Gastrocnemius medialis (tissue), 4 donors: ENCODE data around the gene CHST8. TPM values are rescaled to one million over a fixed set of nuclear protein-coding genes. Genes with fewer than 3 reads are reported as not detected.

Experiments used
- ATAC-seq, 2 donors: fragments of 150-250 bp; one replicate each; pipeline ENCODE4 v1.9.1; 2016
- DNase-seq, 2 donors: peaks; one replicate each; pipeline ENCODE4 v3.0.0-alpha.2; 2019
- H3K27ac ChIP-seq, 4 donors: fragments of 200-600 bp; sonication (generic); 1 replicate in 1 of 4; 2 replicates in 3 of 4; pipeline ENCODE4 v1.5.1; 2016 to 2018; ENCODE audit warnings: mild to moderate bottlenecking in 2 of 4, moderate library complexity in 1 of 4
- H3K27me3 ChIP-seq, 3 donors: fragments of 200-600 bp; sonication (generic) in 2 of 3; 1 replicate in 1 of 3; 2 replicates in 2 of 3; pipeline versions ENCODE4 v1.5.1 to v1.6.0; 2016 to 2019; ENCODE audit warnings: mild to moderate bottlenecking in 1 of 3, moderate library complexity in 1 of 3
- H3K36me3 ChIP-seq, 2 donors: fragments of 200-600 bp; sonication (generic) in 1 of 2; one replicate each; pipeline ENCODE4 v1.5.1; 2017 to 2018
- H3K4me1 ChIP-seq, 2 donors: fragments of 200-600 bp; sonication (generic) in 1 of 2; one replicate each; pipeline ENCODE4 v1.5.1; 2016 to 2017; ENCODE audit warnings: mild to moderate bottlenecking in 2 of 2
- H3K4me3 ChIP-seq, 4 donors: fragments of 200-600 bp; sonication (generic) in 3 of 4; 1 replicate in 1 of 4; 2 replicates in 3 of 4; pipeline ENCODE4 v1.5.1; 2016 to 2019; ENCODE audit warnings: mild to moderate bottlenecking in 2 of 4
- H3K9me3 ChIP-seq, 3 donors: fragments of 200-600 bp; sonication (generic) in 2 of 3; 1 replicate in 1 of 3; 2 replicates in 2 of 3; pipeline ENCODE4 v1.5.1; 2016 to 2019
- CTCF ChIP-seq, 5 experiments: fragments of 450-650 bp in 3 of 5; fragments of 200-600 bp in 2 of 5; sonication (generic) in 2 of 5; IDR thresholded peaks in 4 of 5; conservative IDR thresholded peaks in 1 of 5; 1 replicate in 4 of 5; 2 replicates in 1 of 5; pipeline ENCODE4 v1.5.1; 2016 to 2019; ENCODE audit warnings: antibody characterized with exemption in 5 of 5, mild to moderate bottlenecking in 3 of 5, moderate library complexity in 3 of 5
- POLR2A ChIP-seq, 2 donors: fragments of 450-650 bp; IDR thresholded peaks; one replicate each; pipeline ENCODE4 v1.6.1; 2017; ENCODE audit warnings: antibody characterized with exemption in 2 of 2, mild to moderate bottlenecking in 2 of 2, moderate library complexity in 2 of 2
- in situ Hi-C, 4 donors: fragments of 200-750 bp; cut with MboI; loops; one replicate each; pipeline versions ENCODE4 v1.15.0 to v1.8.0; 2017; ENCODE audit warnings: low sequenced_read_pairs in 4 of 4
- intact Hi-C: fragments of 100-400 bp; cut with DNase I; formaldehyde crosslinking; loops from one replicate; pipeline ENCODE4 v1.15.1; 2023; ENCODE audit warnings: low total_unique reads
- total RNA-seq, 4 donors: library from RNA; depleted of rRNA; stranded (reverse); fragments of >200 nt; gene quantifications; one replicate each; pipeline versions ENCODE4 v1.1.0 to v1.2.3, GENCODE V29; 2016

The CHST8 gene
- total RNA-seq, 4 donors from 2014 or later: 0.29 to 0.46 TPM; not detected in 2

- Histone ChIP-seq H3K4me3 (no peak overlapping the region), H3K27ac (no peak overlapping the region), H3K27me3 (peaks cover 0 to 7% (median 7%) of the 10 kb centered on the region in 3 donors), H3K36me3 (no peaks in the 10 kb centered on the region), H3K4me1 (no peaks in the 10 kb centered on the region), H3K9me3 (no peaks in the 10 kb centered on the region)
- no peak for TF ChIP-seq POLR2A (IDR thresholded peaks at IDR 0.05)
- TF ChIP-seq CTCF (IDR thresholded peaks at IDR 0.05 in 4 of 5, conservative IDR thresholded peaks at IDR 0.05 in 1 of 5): no peak
- no peak for ATAC-seq
- DNase-seq: no peak
- in situ Hi-C loops (no loop called here), intact Hi-C loops (no loop called here)
These were observed 103.8 kb downstream of the CHST8 start for GRCh38 chr19:33725567-33725966.

- H3K4me3 ChIP-seq: no peak overlapping the region
- peaks cover 0 to 7% (median 7%) of the 10 kb centered on the region in 3 donors for H3K27me3 ChIP-seq
- H3K4me1 ChIP-seq: no peaks in the 10 kb centered on the region
- no peak overlapping the region for H3K27ac ChIP-seq
- ATAC-seq (no peak), DNase-seq (no peak)
- in situ Hi-C loops: no loop called here
- TF ChIP-seq POLR2A (IDR thresholded peaks at IDR 0.05): no peak
- TF ChIP-seq CTCF (IDR thresholded peaks at IDR 0.05 in 4 of 5, conservative IDR thresholded peaks at IDR 0.05 in 1 of 5): no peak
- intact Hi-C loops: no loop called here
- no peaks in the 10 kb centered on the region for H3K9me3 ChIP-seq
- no peaks in the 10 kb centered on the region for H3K36me3 ChIP-seq
These were observed 105.0 kb downstream of the CHST8 start for GRCh38 chr19:33726756-33727155.

GRCh38 chr19:33727331-33727998, 105.7 kb downstream of the CHST8 start:
- in situ Hi-C loops (no loop called here), intact Hi-C loops (no loop called here)
- Histone ChIP-seq H3K27me3 (peaks cover 0 to 7% (median 7%) of the 10 kb centered on the region in 3 donors), H3K36me3 (no peaks in the 10 kb centered on the region), H3K9me3 (no peaks in the 10 kb centered on the region), H3K4me3 (no peak overlapping the region), H3K4me1 (no peaks in the 10 kb centered on the region), H3K27ac (no peak overlapping the region)
- no peak for DNase-seq
- ATAC-seq: no peak
- TF ChIP-seq CTCF (IDR thresholded peaks at IDR 0.05 in 4 of 5, conservative IDR thresholded peaks at IDR 0.05 in 1 of 5) (no peak), POLR2A (IDR thresholded peaks at IDR 0.05) (no peak)

GRCh38 chr19:33728141-33728540, 106.4 kb downstream of the CHST8 start:
- DNase-seq: no peak
- no peaks in the 10 kb centered on the region for H3K9me3 ChIP-seq
- H3K36me3 ChIP-seq: no peaks in the 10 kb centered on the region
- intact Hi-C loops (no loop called here), in situ Hi-C loops (no loop called here)
- no peak overlapping the region for H3K27ac ChIP-seq
- H3K4me1 ChIP-seq: no peaks in the 10 kb centered on the region
- H3K27me3 ChIP-seq: peaks cover 0 to 10% (median 7%) of the 10 kb centered on the region in 3 donors
- no peak for ATAC-seq
- no peak overlapping the region for H3K4me3 ChIP-seq
- TF ChIP-seq POLR2A (IDR thresholded peaks at IDR 0.05): no peak
- no peak for TF ChIP-seq CTCF (IDR thresholded peaks at IDR 0.05 in 4 of 5, conservative IDR thresholded peaks at IDR 0.05 in 1 of 5)
